ENCODE data around the gene MAD2L2.

GRCh38 chr1:11628767-11629166, 52.2 kb downstream of the MAD2L2 start:
- TF ChIP-seq POLR2A (IDR thresholded peaks at IDR 0.05), result no peak
- TF ChIP-seq CTCF (IDR thresholded peaks at IDR 0.05), result no peak

Data from ovary (tissue), 3 donors.